Neuronal stem cell (in vitro differentiated cells): ENCODE results near the gene SV2A.

Source experiments
- DNase-seq: peaks from one replicate; pipeline ENCODE4 v3.0.0-alpha.2; 2013; ENCODE audit warnings: low spot score
- H2AFZ ChIP-seq: one replicate; pipeline ENCODE4 v1.6.1; 2013; ENCODE audit warnings: mild to moderate bottlenecking, low read length, inconsistent platforms
- H2AK5ac ChIP-seq: 2 replicates; pipeline ENCODE4 v1.6.1; 2013; ENCODE audit warnings: low read depth, mild to moderate bottlenecking, inconsistent platforms, low read length, moderate library complexity, mixed read lengths
- H2BK120ac ChIP-seq: 2 replicates; pipeline ENCODE4 v1.6.1; 2013; ENCODE audit warnings: low read depth, mild to moderate bottlenecking, inconsistent platforms, low read length, moderate library complexity, mixed read lengths
- H2BK12ac ChIP-seq: one replicate; pipeline ENCODE4 v1.6.1; 2013; ENCODE audit warnings: low read length, inconsistent platforms
- H2BK15ac ChIP-seq: 2 replicates; pipeline ENCODE4 v1.6.1; 2013; ENCODE audit warnings: mild to moderate bottlenecking, low read length, inconsistent platforms, mixed read lengths
- H2BK5ac ChIP-seq: one replicate; pipeline ENCODE4 v1.6.1; 2013; ENCODE audit warnings: inconsistent platforms, mild to moderate bottlenecking, low read length, moderate library complexity
- H3K14ac ChIP-seq: one replicate; pipeline ENCODE4 v1.6.1; 2013; ENCODE audit warnings: low read length, inconsistent platforms
- H3K18ac ChIP-seq: 2 replicates; pipeline ENCODE4 v1.6.1; 2013; ENCODE audit warnings: low read length, inconsistent platforms
- H3K23ac ChIP-seq: 2 replicates; pipeline ENCODE4 v1.6.1; 2013; ENCODE audit warnings: low read depth, mild to moderate bottlenecking, mixed read lengths, low read length, inconsistent platforms; ENCODE audit not compliant: poor library complexity
- H3K27ac ChIP-seq: replicated peaks from 3 replicates; pipeline ENCODE4 v1.5.1; 2013; ENCODE audit warnings: low read length, inconsistent platforms
- H3K27me3 ChIP-seq, 3 experiments: 2 replicates each; pipeline ENCODE4 v1.6.1; 2013; ENCODE audit warnings: low read length in 3 of 3, mild to moderate bottlenecking in 2 of 3, inconsistent platforms in 1 of 3, low read depth in 1 of 3, mixed read lengths in 1 of 3, moderate library complexity in 1 of 3; ENCODE audit not compliant: control insufficient read depth in 3 of 3, insufficient read depth in 3 of 3
- H3K36me3 ChIP-seq, 2 donors: replicated peaks in 1 of 2; 2 replicates each; pipeline ENCODE4 v1.6.1; 2013; ENCODE audit warnings: low read length in 2 of 2; ENCODE audit not compliant: control insufficient read depth in 2 of 2, insufficient read depth in 2 of 2
- H3K4ac ChIP-seq: 2 replicates; pipeline ENCODE4 v1.6.1; 2013; ENCODE audit warnings: inconsistent platforms, mild to moderate bottlenecking, low read length, moderate library complexity
- H3K4me1 ChIP-seq, 2 donors: 1 replicate in 1 of 2; 2 replicates in 1 of 2; pipeline ENCODE4 v1.6.1; 2013; ENCODE audit warnings: low read length in 2 of 2, low read depth in 1 of 2; ENCODE audit not compliant: control insufficient read depth in 2 of 2, insufficient read depth in 1 of 2
- H3K4me2 ChIP-seq: one replicate; pipeline ENCODE4 v1.6.1; 2013; ENCODE audit warnings: mild to moderate bottlenecking, low read length, inconsistent platforms; ENCODE audit not compliant: insufficient read depth, poor library complexity, severe bottlenecking
- H3K4me3 ChIP-seq, 2 donors: 2 replicates each; pipeline ENCODE4 v1.5.1; 2013; ENCODE audit warnings: low read length in 2 of 2, mild to moderate bottlenecking in 2 of 2, inconsistent platforms in 1 of 2, moderate library complexity in 1 of 2
- H3K79me1 ChIP-seq: one replicate; pipeline ENCODE4 v1.6.1; 2013; ENCODE audit warnings: low read depth, mild to moderate bottlenecking, inconsistent platforms, low read length, moderate library complexity
- H3K9ac ChIP-seq: one replicate; pipeline ENCODE4 v1.6.1; 2013; ENCODE audit warnings: mild to moderate bottlenecking, low read depth, low read length, inconsistent platforms; ENCODE audit not compliant: poor library complexity
- H3K9me3 ChIP-seq, 2 donors: replicated peaks in 1 of 2; 2 replicates each; pipeline versions ENCODE3 to v1.6.1; 2013; ENCODE audit warnings: low read length in 2 of 2, mild to moderate bottlenecking in 2 of 2, inconsistent platforms in 1 of 2, low read depth in 1 of 2, mixed read lengths in 1 of 2, moderate library complexity in 1 of 2; ENCODE audit not compliant: control insufficient read depth in 2 of 2, insufficient read depth in 1 of 2
- H4K8ac ChIP-seq: one replicate; pipeline ENCODE4 v1.6.1; 2013; ENCODE audit warnings: low read depth, mild to moderate bottlenecking, inconsistent platforms, low read length, moderate library complexity
- H4K91ac ChIP-seq: one replicate; pipeline ENCODE4 v1.6.1; 2013; ENCODE audit warnings: low read length, low read depth, mild to moderate bottlenecking, inconsistent platforms; ENCODE audit not compliant: poor library complexity
- WGBS, 2 donors: extraction: QIAGEN DNeasy Blood & Tissue Kit; methylation state at CpG; one replicate each; pipeline ENCODE4 v1.1.7; 2013; ENCODE audit warnings: missing lambda C conversion rate in 2 of 2, mixed read lengths in 1 of 2; ENCODE audit not compliant: insufficient read length in 2 of 2, insufficient replicate concordance in 1 of 2; ENCODE audit errors: extremely low coverage in 2 of 2; 5-methylcytosine and 5-hydroxymethylcytosine counted together

The SV2A gene

DNA sequence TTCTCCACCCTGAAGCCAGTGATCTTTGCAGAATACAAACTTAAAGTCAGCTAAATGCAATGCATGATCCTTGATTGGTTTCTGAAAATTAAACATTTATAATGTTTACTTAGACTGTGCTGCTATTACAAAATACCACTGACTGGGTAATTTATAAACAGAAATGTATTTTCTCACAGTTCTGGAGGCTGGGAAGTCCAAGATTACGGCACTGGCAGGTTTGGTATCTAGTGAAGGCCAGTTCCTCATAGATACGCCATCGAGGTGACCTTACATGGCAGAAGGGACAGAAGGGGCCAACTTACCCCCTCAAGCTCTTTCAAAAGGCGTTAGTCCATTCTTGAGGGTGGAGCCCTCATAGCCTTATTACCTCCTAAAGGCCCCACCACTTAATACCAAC, 21.1 kb downstream of the SV2A start:
- no peak overlapping the region for H3K4me3 ChIP-seq
- H3K27ac ChIP-seq, result no peak overlapping the region
- no peak overlapping the region for H3K18ac ChIP-seq
- peaks cover 0 to 3% of the 10 kb centered on the region in 2 donors for H3K4me1 ChIP-seq
- no peak overlapping the region for H2AK5ac ChIP-seq
- no peak overlapping the region for H2AFZ ChIP-seq
- no peak overlapping the region for H3K4ac ChIP-seq
- H3K36me3 ChIP-seq, result no peaks in the 10 kb centered on the region
- no peak overlapping the region for H2BK120ac ChIP-seq
- H3K27me3 ChIP-seq, result no peaks in the 10 kb centered on the region
- no peak overlapping the region for H3K14ac ChIP-seq
- no CpG with 5 or more reads among the region's 4 CpGs for WGBS, 2 donors
- no peak for DNase-seq
- H3K23ac ChIP-seq, result no peak overlapping the region
- H3K4me2 ChIP-seq, result no peak overlapping the region
- H2BK12ac ChIP-seq, result no peak overlapping the region
- no peaks in the 10 kb centered on the region for H3K9me3 ChIP-seq
- H3K9ac ChIP-seq, result no peak overlapping the region
- no peak overlapping the region for H4K8ac ChIP-seq
- H3K79me1 ChIP-seq, result peaks cover 2% of the 10 kb centered on the region
- H2BK15ac ChIP-seq, result no peak overlapping the region
- no peak overlapping the region for H4K91ac ChIP-seq
- H2BK5ac ChIP-seq, result no peak overlapping the region

DNA sequence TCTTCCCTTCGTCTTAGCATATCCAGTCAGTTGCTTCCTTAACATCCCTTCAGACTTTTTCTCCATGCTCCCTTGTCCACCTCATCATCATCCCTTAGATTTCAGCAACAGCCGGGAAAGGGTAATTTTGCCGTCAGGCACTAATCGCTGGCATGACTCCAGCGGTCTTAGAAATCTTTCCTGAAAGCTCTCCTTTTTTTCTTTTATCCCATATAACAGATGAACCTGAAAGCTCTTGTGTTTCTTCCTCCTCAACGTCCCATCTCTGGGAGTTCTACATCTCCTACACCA, 28.7 kb downstream of the SV2A start:
- WGBS, 2 donors, result no CpG with 5 or more reads among the region's 6 CpGs
- peaks cover 4 to 14% of the 10 kb centered on the region in 2 donors for H3K4me1 ChIP-seq
- no peak for DNase-seq
- no peak overlapping the region for H2BK120ac ChIP-seq
- H2BK5ac ChIP-seq, result no peak overlapping the region
- H3K27me3 ChIP-seq, result no peaks in the 10 kb centered on the region
- H4K8ac ChIP-seq, result no peak overlapping the region
- no peak overlapping the region for H3K23ac ChIP-seq
- peak overlapping the region; percentile 71 to 86 for H3K4me3 ChIP-seq
- H3K27ac ChIP-seq, result peak overlapping the region; percentile 97
- H2AK5ac ChIP-seq, result no peak overlapping the region
- H3K18ac ChIP-seq, result no peak overlapping the region
- H2AFZ ChIP-seq, result peak overlapping the region; percentile 69
- H3K79me1 ChIP-seq, result no peaks in the 10 kb centered on the region
- peak overlapping the region; percentile 54 for H3K4me2 ChIP-seq
- no peak overlapping the region for H4K91ac ChIP-seq
- H3K9ac ChIP-seq, result no peak overlapping the region
- H3K4ac ChIP-seq, result no peak overlapping the region
- no peak overlapping the region for H2BK12ac ChIP-seq
- no peak overlapping the region for H2BK15ac ChIP-seq
- no peaks in the 10 kb centered on the region for H3K36me3 ChIP-seq
- H3K14ac ChIP-seq, result no peak overlapping the region
- H3K9me3 ChIP-seq, result no peaks in the 10 kb centered on the region

DNA sequence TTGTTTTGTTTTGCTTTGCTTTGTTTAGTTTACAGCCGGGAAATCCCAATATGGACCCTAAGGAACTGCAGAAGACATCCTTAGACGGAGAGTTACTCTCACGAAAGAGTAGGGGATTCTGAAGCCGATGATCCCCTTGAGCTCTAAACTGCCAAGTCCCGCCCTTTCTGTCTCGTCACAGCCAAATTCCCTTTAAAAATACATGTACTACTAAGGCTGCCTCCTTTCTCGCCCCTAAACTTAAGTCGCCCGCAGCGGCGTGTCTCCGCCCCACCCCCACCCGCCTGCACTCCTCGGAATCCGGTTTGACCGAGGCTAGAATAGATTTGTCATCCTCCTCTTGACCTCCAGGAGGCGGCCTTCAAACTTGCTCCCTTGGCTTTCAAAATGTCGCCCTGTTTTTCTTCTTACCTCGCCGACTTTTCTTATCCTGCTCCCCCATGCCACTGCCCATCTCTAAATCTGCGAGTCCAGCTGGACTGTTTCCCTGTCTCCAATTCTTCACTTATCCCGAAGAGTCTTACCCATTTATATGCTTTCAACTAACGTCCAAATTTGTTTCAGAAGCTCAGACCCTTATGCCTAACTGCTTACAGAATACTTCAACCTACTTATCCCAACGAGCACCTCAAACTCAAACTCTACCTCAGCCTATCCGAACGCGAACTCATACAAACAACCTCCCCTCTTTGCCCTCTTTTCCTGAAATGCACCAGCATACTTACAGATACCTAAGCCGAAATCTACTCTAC, 29.2 kb downstream of the SV2A start:
- H3K36me3 ChIP-seq, result no peaks in the 10 kb centered on the region
- H2BK5ac ChIP-seq, result no peak overlapping the region
- H2BK120ac ChIP-seq, result no peak overlapping the region
- H2BK12ac ChIP-seq, result no peak overlapping the region
- no peak overlapping the region for H4K91ac ChIP-seq
- no peak overlapping the region for H2BK15ac ChIP-seq
- H3K4ac ChIP-seq, result no peak overlapping the region
- no peak overlapping the region for H2AK5ac ChIP-seq
- H2AFZ ChIP-seq, result peak overlapping the region; percentile 71
- H3K4me3 ChIP-seq, result peak overlapping the region; percentile 71 to 86
- H3K27me3 ChIP-seq, result no peaks in the 10 kb centered on the region
- H3K27ac ChIP-seq, result peak overlapping the region; percentile 97
- peak overlapping the region; percentile 76 for H3K18ac ChIP-seq
- H3K9me3 ChIP-seq, result no peaks in the 10 kb centered on the region
- H3K4me2 ChIP-seq, result peak overlapping the region; percentile 69
- H4K8ac ChIP-seq, result no peak overlapping the region
- no peak overlapping the region for H3K9ac ChIP-seq
- no peaks in the 10 kb centered on the region for H3K79me1 ChIP-seq
- peak; percentile 78 for DNase-seq
- peaks cover 4 to 14% of the 10 kb centered on the region in 2 donors for H3K4me1 ChIP-seq
- no CpG with 5 or more reads among the region's 28 CpGs for WGBS, 2 donors
- H3K23ac ChIP-seq, result no peak overlapping the region
- H3K14ac ChIP-seq, result no peak overlapping the region

DNA sequence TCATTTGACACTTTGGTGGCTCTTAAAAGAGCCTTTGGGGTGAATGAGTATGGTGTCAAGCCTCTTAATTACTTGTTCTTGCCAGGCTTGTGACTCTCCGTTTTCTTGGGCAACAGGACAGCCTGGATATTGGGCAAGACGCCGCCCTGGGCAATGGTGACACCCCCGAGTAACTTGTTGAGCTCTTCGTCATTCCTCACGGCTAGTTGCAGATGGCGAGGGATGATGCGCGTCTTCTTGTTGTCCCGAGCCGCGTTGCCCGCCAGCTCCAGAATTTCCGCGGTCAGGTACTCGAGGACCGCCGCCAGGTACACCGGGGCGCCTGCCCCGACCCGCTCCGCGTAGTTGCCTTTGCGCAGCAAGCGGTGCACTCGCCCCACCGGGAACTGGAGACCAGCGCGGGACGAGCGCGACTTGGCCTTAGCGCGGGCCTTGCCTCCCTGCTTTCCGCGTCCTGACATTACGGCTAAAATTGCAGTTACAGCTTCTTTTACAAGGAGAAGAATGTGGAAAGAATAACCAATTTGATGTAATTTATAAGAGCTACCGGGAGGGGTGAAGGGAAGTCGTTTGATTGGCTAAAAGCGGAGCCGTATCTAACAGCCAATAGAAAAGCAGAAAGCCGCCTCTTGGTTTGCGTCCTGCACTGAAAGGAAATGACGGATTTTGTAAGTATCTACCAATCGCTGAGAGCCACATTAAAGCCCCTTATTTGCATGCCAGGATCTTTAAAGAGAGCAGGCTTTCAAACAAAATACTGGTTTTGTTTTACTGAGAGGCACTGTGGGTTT, 30.0 kb downstream of the SV2A start:
- Histone ChIP-seq H3K36me3 (no peaks in the 10 kb centered on the region), H3K4me3 (peak overlapping the region; percentile 71 to 93), H3K4ac (no peak overlapping the region), H3K14ac (peak overlapping the region; percentile 65), H2AFZ (peak overlapping the region; percentile 71), H3K27ac (peak overlapping the region; percentile 97), H3K4me2 (peak overlapping the region; percentile 69), H2BK120ac (no peak overlapping the region), H4K8ac (no peak overlapping the region), H2BK5ac (no peak overlapping the region), H3K9me3 (no peaks in the 10 kb centered on the region), H3K27me3 (no peaks in the 10 kb centered on the region), H3K18ac (peak overlapping the region; percentile 96), H3K9ac (peak overlapping the region; percentile 88), H3K23ac (peak overlapping the region; percentile 96), H2BK12ac (no peak overlapping the region), H3K4me1 (peaks cover 4 to 14% of the 10 kb centered on the region in 2 donors), H2BK15ac (no peak overlapping the region), H2AK5ac (no peak overlapping the region), H3K79me1 (no peaks in the 10 kb centered on the region), H4K91ac (no peak overlapping the region)
- no CpG with 5 or more reads among the region's 46 CpGs for WGBS, 2 donors
- peak; percentile 90 for DNase-seq
